HG03159 (cell line): Measurements from ENCODE around the gene ABCA13.
"Not testable (repeated sequence)": the region's sequence is repeated elsewhere in the genome, so short reads cannot be mapped to it uniquely, and the experiment has no call there.

Experiments used
- ATAC-seq: cut with Tn5 transposase; IDR thresholded peaks from one replicate; pipeline ENCODE4 v1.9.1; 2021; ENCODE audit warnings: mild to moderate bottlenecking, moderate library complexity; ENCODE audit not compliant: unreplicated experiment

Gene ABCA13

DNA sequence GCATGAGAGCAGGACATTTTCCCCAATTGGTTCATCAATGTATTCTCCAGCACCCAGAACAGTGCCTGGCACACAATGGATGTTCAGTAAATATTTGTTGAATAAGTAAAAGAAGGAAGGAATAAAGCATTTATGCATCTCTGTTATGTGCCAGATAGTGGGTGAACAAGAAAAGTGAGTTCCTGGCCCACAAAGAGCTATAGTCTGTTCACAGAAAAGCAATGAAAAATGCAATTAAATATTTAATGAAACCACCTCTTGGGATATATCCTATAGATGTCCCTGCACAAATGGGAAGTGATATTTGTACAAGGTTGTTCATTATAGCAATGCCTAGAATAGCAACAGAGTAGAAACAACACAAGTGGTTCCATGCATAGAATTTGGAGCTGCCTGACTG, 2.1 kb downstream of the ABCA13 start:
- ATAC-seq, result no peak

DNA sequence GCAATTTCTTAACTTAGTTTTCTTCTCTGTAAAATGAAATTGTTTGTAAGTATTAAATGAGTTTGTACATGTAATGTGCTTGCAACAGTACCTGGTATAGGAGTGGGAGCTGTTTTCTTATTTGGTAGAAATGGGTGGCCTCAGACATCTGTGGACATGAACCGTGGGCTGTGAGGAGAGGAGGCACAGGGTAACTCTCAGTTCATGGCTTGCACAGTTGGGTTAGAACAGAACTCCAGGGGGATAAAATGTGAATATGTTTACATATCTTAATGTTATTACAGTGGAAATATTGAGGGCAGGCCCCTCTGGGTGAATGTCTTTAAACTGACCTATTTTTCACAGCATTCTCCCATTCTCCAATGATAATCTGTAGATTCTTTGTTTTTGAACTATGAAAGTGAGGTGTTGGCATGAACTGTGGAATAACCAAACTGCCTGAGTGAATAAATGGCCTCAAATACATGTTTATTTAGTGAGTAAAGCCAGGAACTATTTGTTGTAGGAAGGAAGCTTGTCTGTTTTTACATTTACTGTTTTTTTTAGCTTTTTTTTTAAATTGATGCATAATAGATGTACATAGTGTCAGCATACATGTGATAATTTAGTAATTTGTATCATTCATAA, 2.6 kb downstream of the ABCA13 start:
- ATAC-seq, result no peak

DNA sequence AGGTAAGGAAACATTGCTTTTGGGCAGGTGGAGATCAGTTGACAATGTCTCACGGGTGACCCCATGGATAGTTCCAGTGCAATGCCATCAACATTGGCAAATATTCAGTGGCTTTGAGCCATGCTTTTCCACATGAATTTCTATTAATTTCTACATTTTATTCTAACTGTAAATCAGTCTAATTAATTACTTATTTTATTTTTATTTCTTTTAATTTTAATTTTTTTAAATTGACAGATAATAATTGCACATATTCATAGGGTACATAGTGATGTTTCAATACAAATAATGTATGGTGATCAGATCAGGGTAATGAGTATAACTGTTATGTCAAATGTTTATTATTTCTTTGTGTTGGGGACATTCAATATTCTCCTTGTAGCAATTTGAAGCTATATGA, 3.8 kb downstream of the ABCA13 start:
- no peak for ATAC-seq

DNA sequence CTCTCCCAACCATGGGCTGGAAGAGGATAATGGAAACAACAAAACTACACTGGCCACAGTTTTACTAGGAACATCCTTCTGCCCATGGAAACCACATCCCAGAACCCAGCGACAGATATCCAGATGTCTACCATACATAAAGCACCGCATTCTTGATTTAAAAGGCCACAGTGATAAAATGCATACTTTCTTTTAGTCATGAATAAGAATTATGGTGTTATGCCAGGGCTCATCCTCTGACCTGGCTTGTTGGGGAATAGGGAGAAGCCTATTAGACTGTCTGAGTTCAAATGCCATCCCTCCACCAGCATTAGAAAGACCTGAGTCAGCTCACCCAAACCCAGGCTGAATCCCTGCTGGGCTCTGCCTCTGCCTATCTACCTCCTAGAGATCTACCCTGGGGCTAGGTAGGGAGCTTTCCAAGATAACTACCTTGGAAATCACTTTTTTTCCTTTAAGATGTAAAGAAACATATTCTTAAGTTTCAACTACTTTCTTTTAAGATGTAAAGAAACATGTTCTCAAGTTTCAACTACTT, 5.2 kb downstream of the ABCA13 start:
- no peak for ATAC-seq

DNA sequence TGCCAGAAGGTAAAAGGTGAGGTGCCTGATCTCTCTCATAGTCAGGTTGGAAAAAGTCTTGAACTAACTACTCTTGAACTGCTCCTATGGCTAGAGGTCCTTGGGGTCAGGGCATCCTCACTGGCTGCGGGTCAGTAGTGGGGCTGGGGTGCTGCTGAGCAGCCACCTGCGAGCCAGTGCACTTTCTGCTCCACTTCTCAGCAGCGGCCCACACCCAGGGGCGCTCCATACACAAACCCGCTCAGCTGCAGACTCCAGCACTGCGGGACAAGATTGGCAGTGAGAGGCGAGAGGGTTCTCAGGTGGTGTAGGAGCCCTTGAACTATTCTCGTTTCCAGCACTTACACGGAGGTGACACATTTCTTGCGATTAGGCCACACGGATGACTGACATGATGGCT, 6.0 kb downstream of the ABCA13 start:
- ATAC-seq, result no peak

DNA sequence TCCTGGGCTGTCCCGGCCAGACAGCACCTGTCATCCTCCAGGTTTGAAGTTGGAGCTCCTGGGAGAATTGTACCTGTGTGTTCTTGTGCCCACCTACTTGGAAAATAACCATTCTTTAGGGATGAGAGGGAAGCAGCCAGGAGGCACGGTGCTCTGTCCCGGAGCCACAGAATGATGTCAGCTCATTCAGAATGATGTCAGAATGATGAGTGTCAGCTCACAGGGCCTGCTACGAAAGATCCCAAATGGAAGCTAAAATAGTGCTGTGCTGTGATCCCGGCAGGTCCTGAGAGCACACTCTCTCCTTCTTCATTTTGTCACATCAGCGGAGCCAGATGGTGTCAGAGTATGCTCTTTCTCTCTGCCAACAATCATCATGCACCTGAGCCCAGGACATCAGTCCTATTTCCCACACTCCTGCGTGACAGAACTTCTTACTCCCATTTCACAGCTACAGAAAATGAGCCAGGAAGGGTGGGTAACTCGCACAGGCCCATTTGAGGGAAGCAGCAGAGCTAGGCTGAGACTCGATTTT, 8.3 kb downstream of the ABCA13 start:
- no peak for ATAC-seq

DNA sequence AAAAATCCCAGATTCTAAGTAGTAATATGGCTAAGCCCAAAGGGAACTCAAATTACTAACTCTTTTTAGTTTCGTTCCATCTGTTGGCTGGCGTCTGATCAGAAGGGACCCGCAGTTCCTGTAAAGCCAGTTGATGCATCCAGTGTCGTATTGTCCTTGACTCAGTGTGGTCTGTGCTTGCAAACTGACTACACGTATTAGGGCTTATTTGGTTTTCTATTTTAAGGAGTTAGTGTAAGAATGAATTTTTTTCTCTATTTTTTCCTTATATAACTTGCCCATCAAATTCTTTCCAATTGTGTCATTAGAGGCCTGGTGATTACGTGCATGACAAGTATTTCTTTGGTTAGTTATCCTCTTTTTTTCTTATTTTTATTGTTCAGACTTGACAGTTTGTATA, 9.7 kb downstream of the ABCA13 start:
- no peak for ATAC-seq

DNA sequence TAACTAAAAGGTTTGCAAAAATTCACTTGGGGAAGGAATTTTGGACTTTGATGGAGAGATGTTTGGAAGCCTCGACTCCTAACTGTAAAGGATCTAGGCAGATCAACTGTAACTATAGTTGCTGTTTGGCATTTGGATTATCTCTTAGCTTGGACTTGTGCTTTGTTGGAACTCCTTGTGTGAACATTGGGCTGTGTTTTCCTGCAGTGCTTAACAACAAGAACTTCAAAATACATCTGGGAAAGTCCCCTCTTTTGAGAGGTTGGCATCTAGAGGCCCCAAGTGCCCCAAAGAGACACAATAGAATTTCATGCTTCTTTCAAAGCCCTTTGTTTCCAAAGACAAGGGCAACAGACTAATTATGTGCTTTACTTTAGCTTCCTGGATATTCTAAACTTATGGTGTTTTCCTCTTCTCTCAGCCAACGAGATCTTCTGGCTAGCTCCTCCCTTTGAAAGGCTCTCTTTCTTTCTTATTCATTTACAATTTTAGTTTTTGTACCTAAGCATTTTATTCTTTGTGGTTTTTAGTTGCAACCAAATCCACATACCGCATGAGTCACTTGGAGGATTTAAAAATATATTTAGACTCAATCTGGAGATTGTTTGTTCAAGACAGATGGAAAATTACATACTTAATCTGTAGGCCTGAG, 11.6 kb downstream of the ABCA13 start:
- ATAC-seq, result no peak

DNA sequence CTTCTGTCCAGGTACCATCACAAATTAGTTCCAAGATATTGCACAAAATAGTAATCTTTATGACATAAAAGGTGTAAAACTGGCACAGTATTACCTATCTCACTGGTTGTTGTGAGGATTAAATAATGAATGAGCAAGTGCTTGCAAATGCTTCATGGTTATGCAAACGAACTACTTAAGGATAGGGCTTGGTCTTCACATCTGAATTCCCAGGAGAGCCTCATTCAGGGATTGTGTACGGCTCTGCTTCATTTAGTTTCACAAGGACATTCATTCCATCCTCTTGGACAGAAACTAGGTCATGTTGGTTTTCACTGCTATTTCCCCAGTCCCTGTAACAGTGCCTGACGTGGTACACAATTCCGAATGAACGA, 12.1 kb downstream of the ABCA13 start:
- no peak for ATAC-seq

DNA sequence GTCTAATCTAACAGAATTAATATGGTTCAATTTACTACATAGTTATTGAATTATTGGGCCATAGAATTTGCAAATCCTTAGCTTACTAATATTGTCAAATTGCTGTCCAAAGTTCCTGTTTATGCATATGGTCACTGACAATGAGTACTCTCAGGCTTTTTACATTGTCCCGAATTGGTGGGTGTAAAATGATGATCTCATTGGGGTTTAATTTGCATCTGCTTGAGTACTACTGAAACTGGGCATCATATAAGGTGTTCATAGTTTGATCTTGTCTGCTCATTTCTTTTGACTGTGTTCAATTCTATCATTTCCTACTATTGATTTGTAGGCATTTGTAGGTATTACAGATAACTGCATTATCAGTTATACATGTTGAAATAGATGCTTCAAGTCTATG, 12.7 kb downstream of the ABCA13 start:
- ATAC-seq, result no peak

DNA sequence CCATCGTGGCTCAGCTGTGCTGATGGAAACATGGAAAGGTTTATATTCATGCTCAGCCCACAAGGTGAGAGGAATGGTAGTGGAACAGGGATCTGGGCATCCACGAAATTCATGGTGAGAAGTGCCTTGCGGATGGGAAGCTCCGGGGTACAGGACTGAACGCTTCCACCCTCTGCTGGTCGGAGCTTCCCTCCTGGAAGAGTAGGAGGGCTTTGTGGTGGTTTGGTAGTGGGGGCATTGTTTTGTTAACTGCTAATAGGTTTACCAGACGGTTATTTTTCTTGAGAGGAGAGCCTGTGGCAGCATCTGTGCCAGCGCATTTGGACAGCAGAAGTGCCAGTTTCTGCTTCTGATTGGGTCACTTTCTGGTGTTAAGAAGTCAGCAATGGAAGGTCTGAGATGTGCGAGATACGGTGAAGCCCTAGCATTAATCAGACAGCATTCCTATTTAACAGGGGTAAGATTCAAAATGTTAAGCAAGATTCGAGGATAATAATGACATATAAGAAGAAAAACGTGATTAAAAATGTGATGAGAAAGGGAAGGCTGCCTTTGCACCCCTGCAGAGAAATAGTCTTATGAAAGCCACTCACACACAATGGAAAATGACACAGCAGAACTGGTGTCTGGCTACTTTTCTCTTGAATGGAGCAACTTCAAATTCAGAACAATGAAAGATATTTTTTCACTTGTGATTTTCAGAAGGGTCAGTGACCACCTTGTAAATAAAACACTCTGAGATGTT, 17.7 kb downstream of the ABCA13 start:
- no peak for ATAC-seq

DNA sequence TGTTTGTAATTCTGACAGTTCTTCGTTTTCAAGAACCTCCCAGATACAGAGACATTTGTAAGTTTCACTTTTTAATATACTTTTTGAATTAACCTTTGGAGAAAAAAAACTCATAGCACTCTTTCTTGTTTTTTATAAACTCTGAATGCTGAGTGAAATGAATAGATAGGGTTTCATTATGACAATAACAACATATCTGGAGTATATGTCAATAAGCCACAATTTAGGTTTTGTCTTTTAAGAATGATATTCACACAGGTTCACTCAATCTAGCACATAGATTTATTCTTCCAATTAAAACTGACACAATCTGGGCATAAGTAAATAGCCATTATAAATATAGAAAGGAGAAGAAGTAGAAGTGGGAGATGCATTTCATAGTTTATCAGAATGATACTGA, 21.7 kb downstream of the ABCA13 start:
- ATAC-seq, result no peak

DNA sequence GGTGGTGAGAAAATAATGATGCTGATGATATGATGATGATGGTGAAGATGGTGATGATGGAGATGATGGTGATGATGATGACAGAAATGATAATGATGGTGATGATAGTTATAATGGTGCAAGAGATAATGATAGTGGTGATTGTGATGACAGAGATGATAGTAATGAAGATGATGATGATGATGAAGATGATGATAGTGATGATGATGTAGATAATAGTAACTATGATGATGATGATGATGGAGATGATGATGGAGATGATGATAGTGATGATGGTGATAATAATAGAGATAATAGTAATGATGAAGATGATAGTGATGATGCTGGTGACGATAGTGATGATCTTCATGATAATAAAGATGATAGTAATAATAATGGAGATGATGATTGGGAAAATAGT, 22.2 kb downstream of the ABCA13 start:
- no peak for ATAC-seq

DNA sequence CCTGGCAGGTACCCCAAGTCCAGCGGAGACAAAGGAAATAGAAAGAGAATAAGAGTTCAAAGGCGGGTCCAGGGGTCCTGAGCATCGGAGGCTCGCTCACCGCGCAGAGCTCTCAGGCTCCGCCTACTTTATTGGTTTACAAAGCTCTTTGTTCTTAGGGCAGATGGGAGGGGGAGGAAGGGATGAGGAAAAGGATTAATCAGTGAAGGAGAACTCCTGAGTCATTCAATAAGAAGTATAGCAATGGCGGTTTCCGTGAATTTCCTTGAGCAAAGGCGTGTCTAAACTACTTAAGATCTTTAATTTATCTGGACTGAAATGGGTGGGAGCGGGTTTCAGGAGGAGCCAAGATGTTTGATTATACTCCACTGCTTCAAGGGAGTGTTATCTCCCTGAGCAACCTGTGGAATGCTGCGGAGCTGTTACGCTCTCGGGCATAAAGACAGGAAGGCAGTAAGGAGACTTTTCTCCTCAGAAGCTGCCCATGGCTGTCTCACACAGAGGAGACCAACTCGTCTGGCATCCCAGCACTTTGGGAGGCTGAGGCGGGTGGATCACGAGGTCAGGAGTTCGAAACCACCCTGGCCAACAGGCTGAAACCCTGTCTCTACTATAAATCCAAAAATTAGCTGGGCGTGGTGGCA, 29.8 kb downstream of the ABCA13 start:
- not testable (repeated sequence) for ATAC-seq

DNA sequence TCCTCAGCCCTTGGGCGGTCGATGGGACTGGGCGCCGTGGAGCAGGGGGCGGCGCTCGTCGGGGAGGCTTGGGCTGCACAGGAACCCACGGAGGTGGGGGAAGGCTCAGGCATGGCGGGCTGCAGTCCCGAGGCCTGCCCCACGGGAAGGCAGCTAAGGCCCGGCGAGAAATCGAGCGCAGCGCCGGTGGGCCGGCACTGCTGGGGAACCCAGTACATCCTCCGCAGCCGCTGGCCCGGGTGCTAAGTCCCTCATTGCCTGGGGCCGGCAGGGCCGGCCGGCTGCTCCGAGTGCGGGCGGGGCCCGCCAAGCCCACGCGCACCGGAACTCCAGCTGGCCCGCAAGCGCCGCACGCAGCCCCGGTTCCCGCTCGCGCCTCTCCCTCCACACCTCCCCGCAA, 31.7 kb downstream of the ABCA13 start:
- not testable (repeated sequence) for ATAC-seq

DNA sequence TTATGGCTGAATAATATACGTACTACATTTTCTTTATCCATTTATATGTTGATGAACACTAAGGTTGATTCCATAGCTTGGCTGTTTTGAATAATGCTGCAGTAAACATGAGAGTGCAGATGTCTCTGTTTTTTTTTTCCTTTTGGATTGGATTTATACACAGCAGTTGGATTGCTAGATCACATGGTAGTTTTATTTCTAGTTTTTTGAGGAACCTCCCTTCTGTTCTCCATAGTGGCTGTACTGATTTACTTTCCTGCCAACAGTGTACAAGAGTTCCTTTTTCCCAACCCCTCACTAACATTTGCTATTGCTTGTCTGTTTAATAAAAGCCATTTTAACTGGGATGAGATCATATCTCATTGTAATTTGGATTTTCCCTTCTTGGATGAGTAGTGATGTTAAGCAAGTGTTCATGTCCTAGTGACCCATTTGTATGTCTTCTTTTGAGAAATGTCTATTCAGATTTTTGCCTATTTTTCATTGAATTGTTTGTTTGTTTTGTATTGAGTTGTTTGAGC, 36.0 kb downstream of the ABCA13 start:
- ATAC-seq, result no peak

DNA sequence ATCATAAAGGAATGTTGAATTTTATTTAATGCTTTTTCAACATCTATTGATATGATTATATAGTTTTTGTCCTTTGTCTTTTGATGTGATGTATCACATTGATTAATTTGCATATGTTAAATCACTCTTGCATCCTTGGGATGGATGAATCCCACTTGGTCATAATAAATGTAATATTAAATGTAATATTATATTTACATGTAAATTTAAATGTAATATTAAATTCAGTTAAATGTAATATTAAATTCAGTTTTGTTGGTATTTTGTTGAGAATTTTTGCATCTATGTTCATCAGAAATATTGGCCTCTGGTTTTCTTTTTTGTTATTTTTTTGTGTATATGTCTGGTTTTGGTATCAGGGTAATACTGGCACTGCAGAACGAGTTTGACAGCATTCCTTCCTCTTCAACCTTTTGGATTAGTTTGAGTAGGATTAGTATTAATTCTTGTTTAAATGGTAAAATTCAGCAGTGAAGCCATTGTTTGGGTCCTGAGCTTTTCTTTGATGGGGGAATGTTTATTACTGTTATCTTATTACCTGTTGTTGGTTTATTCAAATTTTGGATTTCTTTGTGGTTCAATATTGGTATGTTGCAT, 37.8 kb downstream of the ABCA13 start:
- no peak for ATAC-seq

DNA sequence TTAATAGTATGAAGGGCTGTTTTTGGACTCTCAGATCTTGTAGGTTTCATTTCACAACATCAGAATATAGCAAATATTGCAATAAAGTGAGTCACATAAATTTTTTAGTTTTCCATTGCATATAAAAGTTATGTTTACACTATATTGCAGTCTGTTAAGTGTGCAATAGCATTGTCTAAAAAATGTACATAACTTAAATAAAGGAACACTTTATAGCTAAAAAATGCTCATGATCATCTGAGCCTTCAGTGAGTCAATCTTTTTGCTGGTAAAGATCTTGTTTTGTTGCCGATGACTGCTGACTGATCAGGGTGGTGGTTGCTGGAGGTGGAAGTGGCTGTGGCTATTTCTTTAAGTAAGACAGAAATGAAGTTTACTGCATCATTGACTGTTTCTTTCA, 42.0 kb downstream of the ABCA13 start:
- no peak for ATAC-seq

DNA sequence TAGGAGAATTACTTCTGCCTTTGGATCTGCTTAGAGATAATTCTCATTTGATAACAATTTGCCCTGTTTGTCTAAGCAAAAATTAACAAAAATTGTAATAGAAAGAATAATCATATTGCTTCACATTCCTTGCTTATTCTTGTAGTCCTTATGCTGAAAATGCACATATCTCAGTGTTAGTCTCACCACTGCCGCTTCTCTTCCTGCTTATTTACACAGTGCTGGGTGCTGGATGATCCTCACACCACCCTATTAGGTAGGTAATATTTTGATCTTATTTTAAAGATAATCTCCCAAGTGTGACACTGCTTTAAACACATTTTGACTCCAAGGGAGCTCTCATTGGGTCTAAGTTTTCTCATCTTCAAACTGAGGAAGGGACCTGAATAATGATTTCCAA, 46.0 kb downstream of the ABCA13 start:
- no peak for ATAC-seq

DNA sequence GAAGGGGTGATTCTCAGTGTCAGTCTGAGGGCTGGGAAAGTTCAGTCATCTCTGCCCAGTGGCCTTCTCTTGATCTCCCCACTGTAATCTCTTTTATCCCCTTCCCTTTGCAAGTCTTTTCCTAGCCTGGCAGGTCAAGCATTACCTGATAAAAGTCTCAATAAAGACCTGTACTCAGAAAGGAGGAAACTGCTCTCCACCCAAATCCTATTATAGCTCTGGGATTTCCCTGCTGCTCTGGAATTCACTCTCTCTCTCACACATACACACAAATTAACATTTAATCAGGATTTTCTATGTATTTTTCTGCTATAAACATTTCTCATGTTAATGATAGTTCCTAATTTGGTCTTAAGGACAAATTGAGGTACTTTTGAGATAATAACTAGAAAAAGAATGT, 46.5 kb downstream of the ABCA13 start:
- no peak for ATAC-seq

DNA sequence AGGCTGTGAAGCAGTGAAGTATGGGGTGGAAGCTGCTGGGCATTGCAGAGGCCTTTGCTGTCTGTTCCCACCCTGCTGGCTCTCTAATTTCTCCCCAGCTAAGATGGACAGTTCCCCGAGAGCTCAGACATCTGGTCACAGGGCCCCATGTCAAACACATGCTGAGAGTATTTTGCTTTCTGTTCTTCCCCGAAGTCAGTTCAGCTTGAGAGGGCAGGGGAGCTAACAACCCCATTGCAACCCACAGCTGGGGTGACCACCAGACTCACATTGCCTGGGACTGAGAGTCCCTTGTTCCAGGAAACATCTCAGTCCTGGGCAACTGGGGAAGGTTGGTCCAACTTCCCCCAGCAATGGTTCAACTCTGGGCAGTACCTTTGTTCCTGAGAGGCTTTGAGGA, 52.8 kb downstream of the ABCA13 start:
- no peak for ATAC-seq
